Gastrocnemius medialis (tissue), 4 donors: ENCODE data around the gene NKTR.

ENCODE experiments used
- POLR2A ChIP-seq, 2 donors: fragments of 450-650 bp; IDR thresholded peaks; one replicate each; pipeline ENCODE4 v1.6.1; 2017; ENCODE audit warnings: antibody characterized with exemption in 2 of 2, mild to moderate bottlenecking in 2 of 2, moderate library complexity in 2 of 2
- TF ChIP-seq, protein P1 (sequence below), 5 experiments: fragments of 450-650 bp in 3 of 5; fragments of 200-600 bp in 2 of 5; sonication (generic) in 2 of 5; IDR thresholded peaks in 4 of 5; conservative IDR thresholded peaks in 1 of 5; 1 replicate in 4 of 5; 2 replicates in 1 of 5; pipeline ENCODE4 v1.5.1; 2016 to 2019; ENCODE audit warnings: antibody characterized with exemption in 5 of 5, mild to moderate bottlenecking in 3 of 5, moderate library complexity in 3 of 5

DNA sequence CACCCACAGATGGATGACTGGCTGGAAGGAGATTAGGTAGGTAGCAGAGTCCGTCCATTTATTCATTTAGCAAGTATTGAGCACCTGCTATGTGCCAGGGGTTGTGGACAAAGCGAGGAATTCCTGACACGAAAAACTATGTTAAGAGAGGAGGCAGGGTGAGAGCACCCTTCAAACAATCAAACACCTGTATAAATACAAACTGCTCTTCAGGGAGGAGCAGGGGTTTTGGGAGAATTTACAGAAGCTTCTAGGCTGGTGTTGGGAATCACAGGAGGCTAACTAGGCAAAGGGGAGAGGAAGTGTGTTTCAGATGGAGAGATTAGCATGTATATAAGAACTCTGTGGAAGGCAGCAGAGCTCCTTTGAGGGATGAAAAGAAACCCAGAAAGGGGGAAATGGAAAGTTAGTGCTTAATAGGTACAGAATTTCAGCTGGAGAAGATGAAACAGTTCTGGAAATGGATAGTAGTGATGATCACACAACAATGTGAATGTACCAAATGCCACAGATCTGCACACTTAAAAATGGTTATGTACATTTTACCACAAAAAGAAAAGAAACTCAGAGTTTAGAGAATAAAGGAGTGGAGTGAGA is 17.9 kb upstream of the NKTR start:
- TF ChIP-seq, protein P1, sequence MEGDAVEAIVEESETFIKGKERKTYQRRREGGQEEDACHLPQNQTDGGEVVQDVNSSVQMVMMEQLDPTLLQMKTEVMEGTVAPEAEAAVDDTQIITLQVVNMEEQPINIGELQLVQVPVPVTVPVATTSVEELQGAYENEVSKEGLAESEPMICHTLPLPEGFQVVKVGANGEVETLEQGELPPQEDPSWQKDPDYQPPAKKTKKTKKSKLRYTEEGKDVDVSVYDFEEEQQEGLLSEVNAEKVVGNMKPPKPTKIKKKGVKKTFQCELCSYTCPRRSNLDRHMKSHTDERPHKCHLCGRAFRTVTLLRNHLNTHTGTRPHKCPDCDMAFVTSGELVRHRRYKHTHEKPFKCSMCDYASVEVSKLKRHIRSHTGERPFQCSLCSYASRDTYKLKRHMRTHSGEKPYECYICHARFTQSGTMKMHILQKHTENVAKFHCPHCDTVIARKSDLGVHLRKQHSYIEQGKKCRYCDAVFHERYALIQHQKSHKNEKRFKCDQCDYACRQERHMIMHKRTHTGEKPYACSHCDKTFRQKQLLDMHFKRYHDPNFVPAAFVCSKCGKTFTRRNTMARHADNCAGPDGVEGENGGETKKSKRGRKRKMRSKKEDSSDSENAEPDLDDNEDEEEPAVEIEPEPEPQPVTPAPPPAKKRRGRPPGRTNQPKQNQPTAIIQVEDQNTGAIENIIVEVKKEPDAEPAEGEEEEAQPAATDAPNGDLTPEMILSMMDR (IDR thresholded peaks at IDR 0.05 in 4 of 5, conservative IDR thresholded peaks at IDR 0.05 in 1 of 5): no peak
- no peak for TF ChIP-seq POLR2A (IDR thresholded peaks at IDR 0.05)
